Stimulated activated CD8-positive, alpha-beta memory T cell treated with anti-CD3 and anti-CD28 coated beads, Interleukin-7, amount 100 ng/mL, for 4 hours (primary cell): ENCODE measurements around the gene EPO.
"Not testable (repeated sequence)": the region's sequence is repeated elsewhere in the genome, so short reads cannot be mapped to it uniquely, and the experiment has no call there.

Experiments
- DNase-seq, 2 donors: peaks; one replicate each; pipeline ENCODE4 v3.0.0-alpha.2; 2020; ENCODE audit warnings: low read depth in 2 of 2

The EPO gene

DNA sequence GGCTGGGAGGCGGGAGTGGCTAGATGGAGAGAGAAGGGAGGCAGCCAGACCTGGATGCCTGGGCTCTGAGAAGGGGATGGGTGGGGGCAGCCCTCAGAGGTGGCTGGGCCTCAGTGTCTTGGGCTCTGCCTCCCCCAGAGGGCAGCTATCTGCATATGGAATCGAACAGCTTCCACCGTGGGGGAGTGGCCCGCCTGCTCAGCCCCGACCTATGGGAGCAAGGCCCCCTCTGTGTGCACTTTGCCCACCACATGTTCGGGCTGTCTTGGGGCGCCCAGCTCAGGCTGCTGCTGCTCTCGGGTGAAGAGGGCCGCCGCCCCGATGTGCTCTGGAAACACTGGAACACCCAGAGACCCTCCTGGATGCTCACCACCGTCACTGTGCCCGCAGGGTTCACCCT is 16.4 kb downstream of the EPO start:
- no peak for DNase-seq

DNA sequence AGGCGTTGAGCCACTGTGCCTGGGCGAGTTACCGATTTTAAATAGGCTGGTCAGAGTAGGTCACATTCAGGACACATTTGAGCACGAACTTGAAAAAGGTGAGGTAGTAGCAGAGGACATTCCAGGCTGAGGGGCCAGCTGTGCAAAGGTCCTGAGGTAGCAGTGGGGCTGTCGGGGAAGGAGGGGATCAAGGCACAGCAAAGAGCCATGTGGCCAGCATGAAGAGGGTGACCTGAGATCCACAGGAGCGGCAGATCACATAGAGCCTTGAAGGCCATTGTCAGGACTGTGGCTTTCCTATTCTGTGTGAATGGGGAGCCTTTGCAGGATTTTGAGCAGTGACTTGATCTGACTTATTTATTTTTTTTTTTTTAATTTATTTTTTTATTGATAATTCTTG is 19.7 kb downstream of the EPO start:
- DNase-seq: no peak

DNA sequence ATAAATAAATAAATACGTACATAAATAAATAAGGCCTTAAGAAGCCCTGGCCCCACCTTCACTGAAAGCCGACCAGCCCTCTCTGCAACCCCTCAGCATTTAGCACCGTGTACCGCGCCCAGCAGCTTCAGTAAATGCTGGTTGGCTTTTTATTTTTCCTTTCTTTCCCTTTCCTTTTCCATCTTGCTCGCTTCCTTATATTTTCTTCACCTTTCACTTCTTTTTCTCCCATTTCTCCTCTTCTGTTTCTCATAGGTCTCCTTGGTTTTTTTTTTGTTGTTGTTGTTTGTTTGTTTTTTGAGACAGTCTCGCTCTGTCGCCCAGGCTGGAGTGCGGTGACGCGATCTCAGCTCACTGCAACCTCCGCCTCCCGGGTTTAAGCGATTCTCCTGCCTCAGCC is 24.3 kb downstream of the EPO start:
- no peak for DNase-seq

DNA sequence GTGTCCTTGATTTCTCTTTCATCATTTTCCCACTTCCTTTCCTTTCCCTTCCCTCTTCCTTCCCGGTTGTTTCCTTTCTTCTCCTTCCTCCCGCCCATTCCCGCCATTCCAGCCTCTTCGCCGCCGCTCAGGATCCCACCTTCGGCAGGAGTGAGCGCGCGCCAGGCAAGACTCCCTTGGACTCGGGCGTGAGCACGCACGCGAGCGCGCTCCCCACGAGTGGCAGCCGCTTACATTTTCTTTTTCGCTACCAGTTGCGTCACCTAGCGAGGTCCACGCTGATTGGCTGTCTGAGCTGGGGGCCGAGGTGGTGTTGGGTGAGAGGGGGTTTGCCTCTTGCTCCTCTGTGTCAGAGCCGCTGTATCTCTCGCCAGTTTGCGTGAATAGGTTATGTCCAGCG is 24.9 kb downstream of the EPO start:
- DNase-seq: peak in 1 of 2 donors; percentile 3

DNA sequence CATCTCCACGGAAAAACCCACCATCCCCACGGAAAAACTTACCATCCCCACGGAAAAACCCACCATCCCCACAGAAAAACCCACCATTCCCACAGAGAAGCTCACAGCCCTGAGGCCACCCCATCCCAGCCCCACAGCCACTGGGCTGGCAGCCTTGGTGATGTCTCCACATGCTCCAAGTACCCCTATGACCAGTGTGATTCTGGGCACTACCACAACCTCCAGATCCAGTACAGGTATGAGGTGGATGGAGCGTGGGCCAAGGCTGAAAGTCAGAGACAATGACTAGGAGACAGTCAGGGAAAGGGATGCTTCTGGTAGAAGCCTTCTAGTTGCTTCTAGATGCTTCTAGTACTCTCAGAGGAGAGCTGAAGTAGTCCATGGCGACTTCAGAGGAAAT is 32.7 kb downstream of the EPO start:
- DNase-seq: no peak

DNA sequence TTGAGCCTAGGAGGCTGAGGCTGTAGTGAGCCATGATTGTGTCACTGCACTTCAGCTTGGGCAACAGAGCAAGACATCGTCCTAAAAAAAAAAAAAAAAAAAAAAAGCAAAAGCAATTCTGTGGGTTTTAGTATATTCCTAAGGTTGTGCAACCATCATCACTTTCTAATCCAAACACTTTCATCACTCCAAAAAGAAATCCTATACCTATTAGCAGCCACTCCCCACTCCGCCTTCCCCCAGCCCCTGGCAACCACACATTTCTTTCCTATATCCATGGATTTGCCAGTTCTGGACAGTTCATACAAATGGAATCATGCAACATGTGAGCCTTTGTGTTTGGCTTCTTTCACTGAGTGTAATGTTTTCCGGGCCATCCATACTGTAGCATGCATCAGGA is 33.5 kb downstream of the EPO start:
- no peak for DNase-seq

DNA sequence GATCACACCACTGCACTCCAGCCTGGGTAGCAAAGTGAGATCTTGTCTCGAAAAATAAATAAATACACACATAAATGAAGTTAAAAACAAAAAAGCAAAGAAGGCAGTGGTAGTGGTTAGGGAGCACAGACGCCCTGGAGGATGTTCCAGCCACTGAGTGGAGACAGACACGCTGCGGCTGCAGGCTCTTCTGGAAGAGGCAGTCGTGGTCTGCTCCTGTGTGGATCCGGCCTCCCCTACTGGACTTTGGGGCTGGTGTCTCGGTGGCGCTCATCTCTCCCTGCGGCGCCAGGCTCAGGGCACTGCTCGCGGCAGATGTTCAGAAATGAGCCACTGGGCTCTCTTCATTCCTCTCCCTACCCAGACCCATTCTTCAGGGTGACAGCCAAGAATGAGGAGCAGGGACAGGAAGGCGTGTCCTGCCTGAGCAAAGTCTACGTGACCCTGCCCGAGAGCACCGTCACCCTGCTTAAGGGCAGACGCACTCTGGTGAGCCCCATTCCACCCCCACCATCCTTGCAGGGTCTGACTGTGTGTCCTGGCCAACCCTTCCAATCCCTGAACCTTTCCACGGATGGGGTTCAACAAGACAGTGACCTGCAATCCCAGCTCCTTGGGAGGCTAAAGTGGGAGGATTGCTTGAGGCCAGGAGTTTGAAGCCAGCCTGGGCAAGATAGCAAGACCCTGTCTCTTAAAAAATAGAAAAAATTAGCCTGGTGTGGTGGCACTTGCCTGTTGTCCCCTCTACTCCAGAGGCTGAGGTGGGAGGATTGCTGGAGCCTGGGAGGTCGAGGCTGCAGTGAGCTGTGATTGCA is 39.3 kb downstream of the EPO start:
- DNase-seq: no peak

DNA sequence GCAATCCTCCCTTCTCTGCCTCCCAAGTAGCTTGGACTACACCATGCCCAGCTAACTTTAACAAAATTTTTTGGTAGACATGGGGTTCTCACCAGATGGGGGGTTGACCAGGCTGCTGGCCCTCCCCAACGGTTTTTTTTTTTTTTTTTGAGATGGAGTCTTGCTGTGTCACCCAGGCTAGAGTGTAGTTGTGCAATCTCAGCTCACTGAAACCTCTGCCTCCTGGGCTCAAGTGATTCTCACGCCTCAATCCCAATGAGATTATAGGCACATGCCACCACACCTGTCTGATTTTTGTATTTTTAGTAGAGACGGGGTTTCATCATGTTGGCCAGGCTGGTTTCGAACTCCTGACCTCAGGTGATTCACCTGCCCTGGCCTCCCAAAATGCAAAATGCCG is 42.6 kb downstream of the EPO start:
- not testable (repeated sequence) for DNase-seq

DNA sequence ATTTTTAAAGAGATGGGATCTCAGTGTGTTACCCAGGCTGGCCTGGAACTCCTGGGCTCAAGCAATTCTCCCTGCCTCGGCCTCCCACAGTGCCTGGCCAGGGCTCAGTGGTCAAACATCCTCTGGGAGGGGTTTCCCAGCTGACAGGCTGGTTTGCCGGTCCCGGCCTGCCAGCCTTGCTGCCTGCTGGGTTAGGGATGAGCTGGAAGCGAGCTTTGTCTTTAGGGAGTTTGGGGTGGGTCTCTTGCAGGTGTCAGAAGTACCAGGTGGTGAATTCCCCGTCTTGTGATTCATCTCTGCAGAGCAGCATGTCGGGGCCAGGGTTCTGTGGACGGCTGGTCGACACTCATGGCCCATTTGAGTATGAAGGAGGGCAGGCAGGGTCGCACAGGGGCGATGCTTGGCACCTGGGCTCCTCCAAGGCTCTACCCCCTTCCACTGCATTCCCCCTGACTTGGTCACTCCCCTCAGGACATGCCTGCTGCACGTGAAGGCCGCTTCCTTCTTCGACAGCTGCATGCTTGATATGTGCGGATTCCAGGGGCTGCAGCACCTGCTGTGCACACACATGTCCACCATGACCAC is 43.4 kb downstream of the EPO start:
- DNase-seq: no peak

DNA sequence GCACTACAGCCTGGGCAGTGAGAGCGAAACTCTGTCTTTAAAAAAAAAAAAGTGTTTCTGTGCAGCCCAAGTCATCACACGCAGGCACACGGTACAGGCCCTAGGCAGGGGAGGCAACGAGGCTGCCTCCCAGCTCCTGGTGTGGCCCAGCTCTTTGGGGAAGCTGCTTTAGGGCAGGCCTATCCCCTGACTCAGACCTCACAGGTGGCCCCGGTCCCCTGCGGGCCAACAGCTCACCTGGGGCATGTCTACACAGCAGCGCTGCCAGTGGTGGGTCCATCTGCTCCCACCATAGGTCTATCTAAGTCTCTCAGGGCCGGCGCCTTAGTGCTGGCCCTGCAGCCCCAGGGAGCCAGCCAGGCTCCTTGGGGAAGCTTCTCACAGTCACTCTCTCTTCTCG is 44.6 kb downstream of the EPO start:
- DNase-seq: no peak

DNA sequence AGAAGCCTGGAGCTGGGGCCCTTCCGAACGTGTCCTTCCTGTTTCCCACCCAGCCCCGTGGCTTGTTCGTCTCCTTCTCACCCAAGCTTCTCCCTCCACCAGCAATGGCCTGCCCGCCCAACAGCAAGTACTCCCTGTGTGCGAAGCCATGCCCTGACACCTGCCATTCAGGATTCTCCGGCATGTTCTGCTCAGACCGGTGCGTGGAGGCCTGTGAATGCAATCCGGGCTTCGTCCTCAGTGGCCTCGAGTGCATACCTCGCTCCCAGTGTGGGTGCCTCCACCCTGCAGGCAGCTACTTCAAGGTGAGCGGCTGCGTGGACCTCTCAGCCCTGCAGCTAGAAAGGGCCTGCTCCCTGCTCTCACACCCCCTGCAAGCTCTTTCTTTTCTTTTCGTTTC is 45.0 kb downstream of the EPO start:
- DNase-seq: no peak

DNA sequence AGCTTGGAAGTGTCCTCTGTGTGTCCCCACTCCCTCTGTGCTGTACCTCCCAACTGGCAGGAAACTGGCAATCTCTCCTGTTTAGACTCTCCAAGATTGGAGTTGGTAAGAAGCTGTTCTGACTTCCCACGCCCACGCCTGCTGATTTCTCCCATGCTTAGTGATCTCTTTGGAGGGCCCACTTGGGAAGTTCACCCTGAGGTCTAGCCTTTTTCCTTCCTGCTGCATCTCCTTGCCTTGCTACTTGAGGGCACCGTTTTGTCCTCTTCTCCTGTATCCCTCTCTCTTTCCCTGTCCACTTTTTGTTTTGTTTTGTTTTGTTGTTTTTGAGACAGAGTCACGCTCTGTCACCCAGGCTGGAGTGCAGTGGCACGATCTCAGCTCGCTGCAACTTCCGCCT is 48.5 kb downstream of the EPO start:
- no peak for DNase-seq
